Testis (tissue), 3 donors: ENCODE measurements around the gene IFIT2. TPM values are rescaled to one million over a fixed set of nuclear protein-coding genes. Genes with fewer than 3 reads are reported as not detected.

Experiments
- DNase-seq: peaks from one replicate; pipeline ENCODE4 v3.0.0-alpha.2; 2019
- H3K27ac ChIP-seq, 2 donors: fragments of 200-600 bp; sonication (generic); one replicate each; pipeline ENCODE4 v1.5.1; 2019
- H3K27me3 ChIP-seq: fragments of 200-600 bp; sonication (generic); one replicate; pipeline ENCODE4 v1.5.1; 2019
- H3K36me3 ChIP-seq: fragments of 200-600 bp; sonication (generic); one replicate; pipeline ENCODE4 v1.5.1; 2017; ENCODE audit warnings: low read depth; ENCODE audit errors: missing control alignments
- H3K4me1 ChIP-seq: fragments of 200-600 bp; sonication (generic); one replicate; pipeline ENCODE4 v1.5.1; 2019
- H3K4me3 ChIP-seq, 2 donors: fragments of 200-600 bp; sonication (generic); one replicate each; pipeline ENCODE4 v1.5.1; 2017 to 2019
- H3K9me3 ChIP-seq: fragments of 200-600 bp; sonication (generic); one replicate; pipeline ENCODE4 v1.5.1; 2017
- CTCF ChIP-seq, 3 experiments: fragments of 450-650 bp in 2 of 3; fragments of 200-600 bp in 1 of 3; sonication (generic) in 1 of 3; IDR thresholded peaks; one replicate each; pipeline ENCODE4 v1.5.1; 2016 to 2019; ENCODE audit warnings: antibody characterized with exemption in 3 of 3, mild to moderate bottlenecking in 2 of 3, moderate library complexity in 1 of 3
- POLR2A ChIP-seq: fragments of 450-650 bp; IDR thresholded peaks from one replicate; pipeline ENCODE4 v1.6.1; 2017; ENCODE audit warnings: antibody characterized with exemption, mild to moderate bottlenecking, moderate library complexity
- WGBS, 2 donors: methylation state at CpG; one replicate each; pipeline ENCODE4 v1.1.5; 2018; 5-methylcytosine and 5-hydroxymethylcytosine counted together
- intact Hi-C: fragments of 100-400 bp; cut with DNase I; formaldehyde crosslinking; loops from one replicate; pipeline ENCODE4 v1.15.1; 2023; ENCODE audit warnings: low total_unique reads
- polyA plus RNA-seq: library from polyadenylated mRNA; stranded (reverse); fragments of 350-450 nt; fragmentation: Illumina TruSeq; extraction: RNeasy Lipid Tissue Mini Kit (QIAGEN cat#74804); gene quantifications from one replicate; pipeline ENCODE4 v1.2.3, GENCODE V29; 2014; ENCODE audit warnings: low read depth, low replicate concordance; ENCODE audit not compliant: insufficient read depth
- total RNA-seq, 2 donors: library from RNA; depleted of rRNA; stranded (reverse); fragments of >200 nt; gene quantifications; one replicate each; pipeline ENCODE4 v1.2.3, GENCODE V29; 2016

The IFIT2 gene
- total and polyA plus RNA-seq, 3 donors from 2014 or later = 1.3 to 4.3 (median 1.6) TPM

- no peak overlapping the region for H3K27ac ChIP-seq
- intact Hi-C loops = no loop called here
- H3K36me3 ChIP-seq = no peaks in the 10 kb centered on the region
- no peaks in the 10 kb centered on the region for H3K9me3 ChIP-seq
- H3K4me1 ChIP-seq = no peaks in the 10 kb centered on the region
- TF ChIP-seq CTCF (IDR thresholded peaks at IDR 0.05) = no peak
- no peak for TF ChIP-seq POLR2A
- 48 to 58% methylated on average over 2 of the region's 2 CpGs for WGBS, 2 donors
- H3K27me3 ChIP-seq = no peaks in the 10 kb centered on the region
- no peak overlapping the region for H3K4me3 ChIP-seq
- DNase-seq = no peak
These were observed 42.3 kb downstream of the IFIT2 start for GRCh38 chr10:89344156-89344555.

GRCh38 chr10:89345367-89346000, 43.6 kb downstream of the IFIT2 start:
- Histone ChIP-seq H3K27me3 (no peaks in the 10 kb centered on the region), H3K36me3 (no peaks in the 10 kb centered on the region), H3K4me1 (peaks cover under 1% of the 10 kb centered on the region), H3K27ac (no peak overlapping the region), H3K9me3 (no peaks in the 10 kb centered on the region), H3K4me3 (no peak overlapping the region)
- 89 to 93% methylated on average over 4 of the region's 4 CpGs for WGBS, 2 donors
- intact Hi-C loops = no loop called here
- no peak for DNase-seq
- TF ChIP-seq CTCF (IDR thresholded peaks at IDR 0.05) (no peak), POLR2A (no peak)

DNA sequence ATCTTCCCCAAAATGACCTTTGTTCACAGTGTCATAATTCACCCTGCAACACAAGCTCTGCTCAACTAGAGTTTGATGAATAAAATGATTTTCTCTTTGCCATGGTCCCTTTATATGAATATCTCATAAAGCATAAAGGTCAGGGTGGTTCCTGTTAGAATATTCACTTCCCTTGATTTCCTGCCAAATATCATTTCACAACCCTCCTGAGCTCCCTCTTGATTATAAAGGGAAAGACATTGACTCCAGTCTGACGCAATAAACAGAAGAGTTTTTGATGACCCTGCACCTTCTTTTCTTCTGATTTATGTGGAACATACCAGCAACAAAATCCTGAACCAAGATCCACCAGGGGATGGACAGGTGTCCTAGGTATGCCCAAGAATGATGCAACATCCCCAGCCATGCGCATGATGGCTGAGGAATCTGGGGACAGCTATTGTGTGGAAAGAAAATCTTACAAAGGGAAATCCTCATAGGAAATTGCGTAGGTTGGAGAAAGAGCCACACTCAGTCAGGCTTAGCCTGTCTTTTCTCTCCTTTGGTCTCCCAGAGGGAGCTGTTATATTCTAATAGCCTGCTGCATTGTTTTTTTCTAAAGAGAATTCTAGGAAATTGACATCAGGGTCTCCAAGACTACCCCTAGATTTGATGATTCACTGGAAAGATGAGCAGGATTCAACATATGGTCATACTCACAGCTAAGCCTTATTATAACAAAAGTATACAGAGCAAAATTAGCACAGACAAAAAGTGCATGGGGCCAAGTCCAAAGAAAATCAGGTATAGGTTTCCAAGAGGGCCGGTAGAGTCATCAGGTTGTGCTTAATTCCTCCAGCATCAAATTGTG, 44.8 kb downstream of the IFIT2 start:
- Histone ChIP-seq H3K4me3 (no peak overlapping the region), H3K4me1 (peaks cover 12% of the 10 kb centered on the region), H3K9me3 (no peaks in the 10 kb centered on the region), H3K27me3 (no peaks in the 10 kb centered on the region), H3K36me3 (no peaks in the 10 kb centered on the region), H3K27ac (no peak overlapping the region)
- TF ChIP-seq POLR2A (no peak), CTCF (IDR thresholded peaks at IDR 0.05) (no peak)
- intact Hi-C loops = no loop called here
- DNase-seq = no peak
- 82 to 88% methylated on average over 4 of the region's 4 CpGs for WGBS, 2 donors

GRCh38 chr10:89347701-89348457, 46.0 kb downstream of the IFIT2 start:
- Histone ChIP-seq H3K36me3 (no peaks in the 10 kb centered on the region), H3K27ac (peak overlapping the region in 1 of 2 donors; percentile 46), H3K9me3 (no peaks in the 10 kb centered on the region), H3K4me3 (no peak overlapping the region), H3K4me1 (peaks cover 16% of the 10 kb centered on the region), H3K27me3 (no peaks in the 10 kb centered on the region)
- intact Hi-C loops = no loop called here
- TF ChIP-seq CTCF (IDR thresholded peaks at IDR 0.05) (no peak), POLR2A (no peak)
- WGBS, 2 donors = 70 to 77% methylated on average over 7 of the region's 7 CpGs
- DNase-seq = no peak
